ENCODE results near the gene AGA.

The AGA gene

DNA sequence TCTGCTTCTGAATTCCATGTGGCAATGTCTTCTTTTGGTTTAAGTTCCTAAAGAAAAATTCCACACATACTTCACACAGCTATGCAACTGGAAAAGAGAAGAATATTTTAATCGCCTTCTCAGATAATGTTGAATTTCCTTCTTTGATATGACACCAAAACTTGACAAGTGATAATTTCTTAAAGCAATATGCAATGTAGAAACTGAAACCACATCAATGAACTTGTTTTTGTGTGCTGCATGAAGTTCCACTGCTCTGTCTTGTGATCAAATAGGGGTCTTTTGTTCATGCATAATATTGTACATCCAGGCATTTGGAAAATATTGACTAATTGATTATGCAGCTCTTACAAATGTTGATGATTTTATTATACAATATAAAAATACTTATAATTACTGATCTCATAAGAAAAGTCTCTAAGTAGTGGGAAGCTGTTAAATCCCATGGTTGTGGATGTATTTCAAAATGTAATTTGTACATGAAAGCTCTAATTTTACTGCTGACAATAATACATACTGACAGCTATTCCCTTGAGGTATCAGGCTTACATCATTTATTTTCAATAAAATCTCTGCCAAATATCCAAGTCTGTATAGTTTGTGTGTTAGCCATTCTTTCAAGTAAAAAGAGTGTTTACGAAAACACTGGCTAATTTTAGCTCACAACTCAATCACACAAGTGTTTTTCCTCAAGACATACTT lies 56.5 kb downstream of the AGA start:
- no peak for DNase-seq

DNA sequence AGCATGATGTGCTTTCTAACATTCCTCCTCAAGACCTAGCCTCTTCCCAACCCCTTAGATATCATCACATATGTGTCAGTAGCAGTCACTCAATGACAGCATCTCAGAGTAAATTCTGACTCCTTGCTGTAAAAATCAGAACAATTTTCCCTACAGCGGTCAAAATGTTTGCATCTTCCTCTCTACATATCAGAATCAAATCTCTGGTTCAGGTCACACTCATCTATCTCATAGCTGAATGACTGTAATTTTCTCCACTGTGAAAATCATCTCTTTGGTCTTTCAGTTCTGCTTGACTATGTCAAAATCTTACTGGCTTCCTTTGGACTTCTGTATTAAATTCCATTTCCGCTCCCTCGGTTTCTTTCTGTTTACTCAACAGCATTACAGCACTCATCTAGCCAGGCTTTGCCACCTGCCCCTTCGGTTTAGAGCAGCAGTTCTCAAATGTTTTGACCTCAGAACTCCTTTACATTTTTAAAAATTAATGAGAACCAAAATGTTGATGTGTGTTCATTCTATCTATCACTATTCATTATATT lies 57.3 kb downstream of the AGA start:
- no peak for DNase-seq

DNA sequence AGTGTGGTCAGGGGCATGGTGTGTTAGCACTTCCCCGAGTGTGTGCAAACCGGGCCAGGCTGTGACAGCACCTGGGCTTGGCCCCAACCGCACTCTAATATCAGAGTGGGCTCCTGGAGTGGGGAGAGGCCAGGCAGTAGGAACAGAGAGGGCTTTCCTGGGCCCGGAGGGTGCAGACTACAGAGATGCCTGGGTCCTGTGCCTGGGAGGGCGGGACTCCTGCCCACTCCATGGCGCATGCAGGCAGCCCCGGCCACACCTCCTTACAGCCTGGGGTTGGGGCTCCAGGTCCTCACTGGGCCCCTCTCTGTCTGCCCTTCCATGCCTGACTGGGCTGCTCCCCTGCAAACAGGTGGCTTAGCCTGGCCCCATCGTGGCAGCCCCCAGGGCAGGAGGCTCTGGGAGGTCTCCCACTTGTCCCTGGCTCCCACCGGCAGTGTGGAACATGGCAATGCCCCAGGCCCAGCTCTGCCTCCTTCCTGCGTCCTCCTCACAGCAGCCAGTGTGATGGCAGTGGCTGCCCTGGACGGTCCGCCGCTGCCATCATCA lies 60.4 kb downstream of the AGA start:
- no peak for DNase-seq
